Measurements from ENCODE around the gene UNCX.

DNA sequence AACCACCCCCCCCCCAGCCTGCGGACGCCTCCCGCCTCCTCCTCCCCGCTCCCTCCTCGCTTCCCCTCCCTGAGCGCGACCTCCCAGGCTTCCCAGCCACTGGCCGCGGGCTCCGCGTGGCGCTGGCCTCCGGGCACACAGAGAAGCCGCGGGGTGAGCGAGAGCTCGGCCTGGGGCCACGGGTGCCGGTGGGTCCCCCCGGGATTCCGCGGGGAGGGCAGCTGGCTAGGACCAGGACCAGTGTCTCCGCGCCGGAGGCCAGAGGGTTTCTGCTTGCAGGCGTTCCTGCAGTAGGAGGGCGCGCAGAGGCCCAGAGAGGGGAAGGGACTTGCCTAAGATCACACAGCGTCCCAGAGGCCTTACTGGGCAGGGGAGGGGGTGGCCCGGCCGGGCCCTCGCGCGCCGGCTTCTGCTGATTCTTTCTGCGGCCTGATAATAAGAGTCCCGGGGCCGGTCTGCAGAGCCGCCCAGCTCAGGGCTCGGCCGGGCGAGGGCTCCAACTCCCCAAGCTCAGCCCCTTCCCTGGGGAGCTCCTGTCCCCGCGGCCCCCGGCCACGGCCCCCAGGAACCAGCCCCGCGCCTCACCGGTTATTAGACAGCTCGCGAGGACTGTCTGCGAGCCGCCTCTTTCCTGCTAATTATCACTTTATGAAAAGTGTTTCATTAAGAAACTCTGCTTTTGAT lies 10.1 kb downstream of the UNCX start:
- TF ChIP-seq CTCF (IDR thresholded peaks at IDR 0.05): no peak
- no peak for TF ChIP-seq ZFX (IDR thresholded peaks at IDR 0.05; ENCODE audit: borderline replicate concordance)

All from 22Rv1 (cell line).